HCT116 (cell line): ENCODE data around the gene BLTP3B. TPM values are rescaled to one million over a fixed set of nuclear protein-coding genes. Genes with fewer than 3 reads are reported as not detected.

Experiments
- ATAC-seq: fragments of 200-7000 bp; cut with Tn5 transposase; 2 replicates; pipeline ENCODE4 v1.9.1; 2020; ENCODE audit warnings: mild to moderate bottlenecking, moderate library complexity
- BruUV-seq: library from RNA; stranded (reverse); fragments of 400-500 nt; replicated peaks from 2 replicates; lab custom pipeline; 2021; lab: Mats Ljungman, UMichigan
- CTCF ChIA-PET: fragments of 300-600 bp; sonication (Branson Sonifier 250); formaldehyde crosslinking; loops from one replicate; lab custom pipeline; 2021; ENCODE audit warnings: antibody characterized with exemption; lab: Charles Lee
- POLR2A ChIA-PET: fragments of 300-600, 350-600 bp; sonication (Branson Sonifier 250); formaldehyde crosslinking; loops from one replicate; lab custom pipeline; 2021; ENCODE audit warnings: antibody characterized with exemption; lab: Charles Lee
- RAD21 ChIA-PET, 2 experiments: fragments of 300-600 bp; sonication (Branson Sonifier 250); formaldehyde crosslinking; loops; one replicate each; lab custom pipeline; 2023; ENCODE audit warnings: low total read pairs in 2 of 2; ENCODE audit not compliant: uncharacterized antibody in 2 of 2, unreplicated experiment in 2 of 2, low non-redundant PET in 1 of 2; lab: Charles Lee
- DNase-seq: peaks from one replicate; pipeline ENCODE4 v3.0.0-alpha.2; 2010; ENCODE audit warnings: low read depth, low spot score
- H2AFZ ChIP-seq: fragments of 200-600 bp; shearing (Covaris generic), sonication (generic); 2 replicates; pipeline ENCODE4 v1.6.1; 2017; ENCODE audit warnings: low read depth, mixed run types, mixed read lengths, antibody characterized with exemption, low read length; ENCODE audit not compliant: poor library complexity, severe bottlenecking
- H3K27ac ChIP-seq: 2 replicates; pipeline ENCODE4 v1.5.1; 2012; ENCODE audit warnings: low read depth, low read length
- H3K27me3 ChIP-seq: fragments of 200-600 bp; sonication (generic); 2 replicates; pipeline ENCODE4 v1.6.1; 2016; ENCODE audit warnings: mixed run types, low read length, mixed read lengths; ENCODE audit not compliant: insufficient read depth
- H3K36me3 ChIP-seq, 2 experiments: fragments of 200-500 bp in 1 of 2; fragments of 200-600 bp in 1 of 2; sonication (Bioruptor generic) in 1 of 2; sonication (generic) in 1 of 2; 2 replicates each; pipeline versions ENCODE4 v1.5.1 to v1.6.1; 2014 to 2016; ENCODE audit warnings: low read length in 2 of 2, inconsistent platforms in 1 of 2, mixed read lengths in 1 of 2, mixed run types in 1 of 2; ENCODE audit not compliant: insufficient read depth in 2 of 2, control insufficient read depth in 1 of 2
- H3K4me1 ChIP-seq, 2 experiments: fragments of 200-600 bp in 1 of 2; sonication (generic) in 1 of 2; 2 replicates each; pipeline versions ENCODE4 v1.5.1 to v1.6.1; 2012 to 2017; ENCODE audit warnings: low read length in 2 of 2, inconsistent platforms in 1 of 2, mild to moderate bottlenecking in 1 of 2, mixed read lengths in 1 of 2, mixed run types in 1 of 2, moderate library complexity in 1 of 2; ENCODE audit not compliant: insufficient read depth in 2 of 2, control insufficient read depth in 1 of 2
- H3K4me2 ChIP-seq: fragments of 200-600 bp; sonication (generic); 2 replicates; pipeline ENCODE4 v1.6.1; 2017; ENCODE audit warnings: mixed run types, low read length, mixed read lengths
- H3K4me3 ChIP-seq, 2 experiments: fragments of 200-600 bp in 1 of 2; sonication (generic) in 1 of 2; replicated peaks in 1 of 2; 2 replicates each; pipeline ENCODE4 v1.5.1; 2011 to 2016; ENCODE audit warnings: low read length in 2 of 2, control low read depth in 1 of 2, low read depth in 1 of 2, mild to moderate bottlenecking in 1 of 2, mixed read lengths in 1 of 2, mixed run types in 1 of 2
- H3K79me2 ChIP-seq: fragments of 200-600 bp; sonication (generic); 2 replicates; pipeline ENCODE4 v1.6.1; 2017; ENCODE audit warnings: mild to moderate bottlenecking, mixed run types, low read length, moderate library complexity, mixed read lengths; ENCODE audit not compliant: insufficient read depth
- H3K9ac ChIP-seq: fragments of 200-600 bp; sonication (generic); 2 replicates; pipeline ENCODE4 v1.6.1; 2016; ENCODE audit warnings: low read length, mixed read lengths
- H3K9me2 ChIP-seq: fragments of 200-600 bp; sonication (generic), shearing (Covaris generic); 2 replicates; pipeline ENCODE4 v1.6.1; 2017; ENCODE audit warnings: mixed run types, mild to moderate bottlenecking, moderate library complexity; ENCODE audit not compliant: insufficient read depth
- H3K9me3 ChIP-seq, 2 experiments: fragments of 200-500 bp in 1 of 2; fragments of 200-600 bp in 1 of 2; sonication (Bioruptor generic) in 1 of 2; sonication (generic) in 1 of 2; 2 replicates each; pipeline ENCODE4 v1.6.1; 2014 to 2017; ENCODE audit warnings: low read length in 2 of 2, mixed read lengths in 2 of 2, inconsistent platforms in 1 of 2, low read depth in 1 of 2, mild to moderate bottlenecking in 1 of 2, mixed run types in 1 of 2, moderate library complexity in 1 of 2; ENCODE audit not compliant: control insufficient read depth in 1 of 2, insufficient read depth in 1 of 2
- H4K20me1 ChIP-seq: fragments of 200-600 bp; sonication (generic), shearing (Covaris generic); 2 replicates; pipeline ENCODE4 v1.6.1; 2017; ENCODE audit warnings: mixed run types, mild to moderate bottlenecking, moderate library complexity; ENCODE audit not compliant: insufficient read depth
- CBX3 ChIP-seq: IDR thresholded peaks from 2 replicates; pipeline ENCODE4 v1.6.1; 2012; ENCODE audit warnings: low read depth
- CEBPB ChIP-seq: IDR thresholded peaks from 2 replicates; pipeline ENCODE4 v1.6.1; 2012; ENCODE audit warnings: low read depth
- CTCF ChIP-seq, 3 experiments: fragments of 200-600 bp in 1 of 3; sonication (generic) in 1 of 3; IDR thresholded peaks in 2 of 3; conservative IDR thresholded peaks in 1 of 3; 2 replicates each; pipeline ENCODE4 v1.5.1; 2012 to 2017; ENCODE audit warnings: low read depth in 2 of 3, low read length in 2 of 3, antibody characterized with exemption in 1 of 3, borderline replicate concordance in 1 of 3, control low read depth in 1 of 3, mild to moderate bottlenecking in 1 of 3, mixed read lengths in 1 of 3, mixed run types in 1 of 3, moderate library complexity in 1 of 3; ENCODE audit not compliant: insufficient read depth in 1 of 3
- EGR1 ChIP-seq: IDR thresholded peaks from 2 replicates; pipeline ENCODE4 v1.6.1; 2012; ENCODE audit warnings: low read depth
- EZH2 ChIP-seq: fragments of 200-600 bp; sonication (generic); IDR thresholded peaks from 2 replicates; pipeline ENCODE4 v1.6.1; 2017; ENCODE audit warnings: antibody characterized with exemption, mixed run types
- FOSL1 ChIP-seq: IDR thresholded peaks from 2 replicates; pipeline ENCODE4 v1.6.1; 2012; ENCODE audit warnings: low read depth
- POLR2AphosphoS5 ChIP-seq: IDR thresholded peaks from 2 replicates; pipeline ENCODE4 v1.6.1; 2011; ENCODE audit warnings: mild to moderate bottlenecking, low read depth, low read length, moderate library complexity
- RAD21 ChIP-seq: IDR thresholded peaks from 2 replicates; pipeline ENCODE4 v1.6.1; 2012; ENCODE audit warnings: low read depth, mild to moderate bottlenecking
- SIN3A ChIP-seq: IDR thresholded peaks from 2 replicates; pipeline ENCODE4 v1.6.1; 2012; ENCODE audit warnings: low read depth
- SP1 ChIP-seq: IDR thresholded peaks from 2 replicates; pipeline ENCODE4 v1.6.1; 2012; ENCODE audit warnings: low read depth
- SRF ChIP-seq: IDR thresholded peaks from 2 replicates; pipeline ENCODE4 v1.6.1; 2012; ENCODE audit warnings: low read depth
- YY1 ChIP-seq: IDR thresholded peaks from 2 replicates; pipeline ENCODE4 v1.6.1; 2011; ENCODE audit warnings: low read length, low read depth, moderate library complexity, mild to moderate bottlenecking; ENCODE audit not compliant: insufficient replicate concordance; ENCODE audit errors: extremely low read depth
- intact Hi-C: fragments of 100-400 bp; cut with micrococcal nuclease; formaldehyde crosslinking; loops from 2 replicates; pipeline ENCODE4 v1.10.0; 2022
- total RNA-seq: library from RNA; stranded (reverse); gene quantifications from one replicate; pipeline ENCODE4 v1.2.1, GENCODE V29; 2021; ENCODE audit not compliant: unreplicated experiment

Gene BLTP3B
- total RNA-seq, 1 experiment from 2014 or later: 24.5 TPM

GRCh38 chr12:100154474-100155247 lies 12.0 kb upstream of the BLTP3B start:
- intact Hi-C loops: no loop called here
- H3K4me2 ChIP-seq: no peak overlapping the region
- ChIA-PET RAD21 (interaction anchor here in 1 of 2 experiments (0.5 to 0.6 kb wide), 2 partner anchors 15 to 112 kb away, joined by 3 read pairs; partner anchors contain the start of genes DEPDC4 and SCYL2), POLR2A (no interaction called here), CTCF (interaction anchor here (0.6 to 2.3 kb wide), 11 partner anchors 9 to 250 kb away, joined by 3 to 18 read pairs (median 4); partner anchors contain the start of gene ACTR6)
- no peak overlapping the region for H3K9ac ChIP-seq
- no peaks in the 10 kb centered on the region for H3K27me3 ChIP-seq
- no peaks in the 10 kb centered on the region for H3K9me2 ChIP-seq
- BruUV-seq: no TSS peak
- H3K4me1 ChIP-seq: no peaks in the 10 kb centered on the region
- peak; percentile 95 for ATAC-seq
- H3K4me3 ChIP-seq: no peak overlapping the region
- peak; percentile 62 for DNase-seq
- H2AFZ ChIP-seq: no peak overlapping the region
- H3K79me2 ChIP-seq: no peaks in the 10 kb centered on the region
- TF ChIP-seq POLR2AphosphoS5 (no peak), CBX3 (peak; percentile 76), RAD21 (peak; percentile 55), YY1 (peak; percentile 9), CTCF (IDR thresholded peaks at IDR 0.05 in 2 of 3, conservative IDR thresholded peaks at IDR 0.05 in 1 of 3; ENCODE audit: borderline replicate concordance in 1 of 3, insufficient read depth in 1 of 3, low read depth in 2 of 3, low read length in 2 of 3) (peak; percentile 50 to 96 (median 94); a peak in 5 of 6 replicates)
- no peaks in the 10 kb centered on the region for H3K36me3 ChIP-seq
- no peak overlapping the region for H3K27ac ChIP-seq
- no peaks in the 10 kb centered on the region for H3K9me3 ChIP-seq
- H4K20me1 ChIP-seq: no peaks in the 10 kb centered on the region

GRCh38 chr12:100153131-100153530 lies 10.5 kb upstream of the BLTP3B start:
- RAD21 ChIA-PET: no interaction called here
- CTCF ChIA-PET: no interaction called here
- intact Hi-C loops: no loop called here
- no peak overlapping the region for H3K9ac ChIP-seq
- H3K36me3 ChIP-seq: no peaks in the 10 kb centered on the region
- H4K20me1 ChIP-seq: no peaks in the 10 kb centered on the region
- no peak overlapping the region for H3K4me2 ChIP-seq
- ATAC-seq: no peak
- no peaks in the 10 kb centered on the region for H3K4me1 ChIP-seq
- DNase-seq: no peak
- no peak overlapping the region for H3K27ac ChIP-seq
- no peaks in the 10 kb centered on the region for H3K9me3 ChIP-seq
- H3K4me3 ChIP-seq: no peak overlapping the region
- H3K9me2 ChIP-seq: no peaks in the 10 kb centered on the region
- no peak overlapping the region for H2AFZ ChIP-seq
- TF ChIP-seq YY1 (no peak), CEBPB (no peak), EGR1 (no peak), SIN3A (no peak), SRF (no peak), FOSL1 (no peak), EZH2 (no peak), SP1 (no peak)
- no TSS peak for BruUV-seq
- H3K27me3 ChIP-seq: no peaks in the 10 kb centered on the region
- no peaks in the 10 kb centered on the region for H3K79me2 ChIP-seq
- POLR2A ChIA-PET: no interaction called here
